ENCODE data around the gene ADGRF3.
"Not testable (repeated sequence)": the region's sequence is repeated elsewhere in the genome, so short reads cannot be mapped to it uniquely, and the experiment has no call there.

ADGRF3 gene

GRCh38 chr2:26270373-26270772 lies 76.2 kb downstream of the ADGRF3 start:
- no peak for DNase-seq

- no peak for DNase-seq
Measured at GRCh38 chr2:26269571-26270158, 76.9 kb downstream of the ADGRF3 start.

- not testable (repeated sequence) for DNase-seq
Measured at GRCh38 chr2:26268670-26269385, 77.8 kb downstream of the ADGRF3 start.

GRCh38 chr2:26268213-26268612 lies 78.4 kb downstream of the ADGRF3 start:
- no peak for DNase-seq

- not testable (repeated sequence) for DNase-seq
Measured at GRCh38 chr2:26258836-26259235, 87.8 kb downstream of the ADGRF3 start.
